ENCODE measurements around the gene HOXD10. TPM values are rescaled to one million over a fixed set of nuclear protein-coding genes. Genes with fewer than 3 reads are reported as not detected.

HOXD10 gene
- polyA plus RNA-seq, 10 donors = 0.15 to 0.78 (median 0.28) TPM

GRCh38 chr2:176105078-176105729 is 11.4 kb upstream of the HOXD10 start:
- DNase-seq = no peak

GRCh38 chr2:176105730-176106580 is 10.6 kb upstream of the HOXD10 start:
- DNase-seq = no peak

- peak in 1 of 3 donors; percentile 81 for DNase-seq
Observed at GRCh38 chr2:176106581-176107539, 9.7 kb upstream of the HOXD10 start, which contains the start of gene HOXD11. Gene HOXD11 (plus strand): TSS chr2:176107280. CDS start chr2:176107356, 76 bp downstream.

- no peak for DNase-seq
Observed at GRCh38 chr2:176107731-176108181, 8.8 kb upstream of the HOXD10 start.

GRCh38 chr2:176109192-176109901 is 7.2 kb upstream of the HOXD10 start:
- DNase-seq = no peak

- DNase-seq = no peak
Observed at GRCh38 chr2:176109946-176110345, 6.6 kb upstream of the HOXD10 start.

- no peak for DNase-seq
Observed at GRCh38 chr2:176110415-176111308, 5.9 kb upstream of the HOXD10 start.

GRCh38 chr2:176111309-176111663 is 5.3 kb upstream of the HOXD10 start:
- DNase-seq = peak in 2 of 3 donors; percentile 73 to 91

GRCh38 chr2:176111846-176112374 is 4.7 kb upstream of the HOXD10 start:
- peak in 1 of 3 donors; percentile 55 for DNase-seq

GRCh38 chr2:176112375-176113302 is 3.9 kb upstream of the HOXD10 start:
- peak in 1 of 3 donors; percentile 52 for DNase-seq

GRCh38 chr2:176114120-176114929 is 2.3 kb upstream of the HOXD10 start:
- DNase-seq = no peak

GRCh38 chr2:176114930-176115625 is 1.5 kb upstream of the HOXD10 start:
- no peak for DNase-seq

- DNase-seq = no peak
Observed at GRCh38 chr2:176117162-176117822, 714 bp downstream of the HOXD10 start.

- DNase-seq = no peak
Observed at GRCh38 chr2:176117823-176118371, 1.3 kb downstream of the HOXD10 start.

- DNase-seq = peak in 1 of 3 donors; percentile 75
Observed at GRCh38 chr2:176118601-176119339, 2.2 kb downstream of the HOXD10 start.

Measured in muscle of back (tissue), 11 donors.